ENCODE results near the gene HELT.
"Not testable (repeated sequence)": the region's sequence is repeated elsewhere in the genome, so short reads cannot be mapped to it uniquely, and the experiment has no call there.

Gene HELT

GRCh38 chr4:184994623-184995010 lies 23.7 kb upstream of the HELT start:
- H3K4me2 ChIP-seq (ENCODE audit: low read depth, low read length) = no peak overlapping the region
- H3F3A ChIP-seq (ENCODE audit: insufficient read depth, low read length) = no peaks in the 10 kb centered on the region
- H3K9ac ChIP-seq (ENCODE audit: low read length) = no peak overlapping the region
- no peak for DNase-seq
- H3K27me3 ChIP-seq (replicated peaks; ENCODE audit: insufficient read depth, low read length) = no peaks in the 10 kb centered on the region
- H3K27ac ChIP-seq (ENCODE audit: low read length) = no peak overlapping the region
- no peaks in the 10 kb centered on the region for H3K36me3 ChIP-seq (replicated peaks; ENCODE audit: insufficient read depth, low read length)
- H3K4me3 ChIP-seq (ENCODE audit: low read length) = no peak overlapping the region
- no peak for TF ChIP-seq EZH2 (optimal IDR thresholded peaks at IDR 0.05; ENCODE audit: low read depth, low read length)
- no peak for TF ChIP-seq EZH2phosphoT487 (IDR thresholded peaks at IDR 0.05; ENCODE audit: low read length)
- TF ChIP-seq, protein P1, sequence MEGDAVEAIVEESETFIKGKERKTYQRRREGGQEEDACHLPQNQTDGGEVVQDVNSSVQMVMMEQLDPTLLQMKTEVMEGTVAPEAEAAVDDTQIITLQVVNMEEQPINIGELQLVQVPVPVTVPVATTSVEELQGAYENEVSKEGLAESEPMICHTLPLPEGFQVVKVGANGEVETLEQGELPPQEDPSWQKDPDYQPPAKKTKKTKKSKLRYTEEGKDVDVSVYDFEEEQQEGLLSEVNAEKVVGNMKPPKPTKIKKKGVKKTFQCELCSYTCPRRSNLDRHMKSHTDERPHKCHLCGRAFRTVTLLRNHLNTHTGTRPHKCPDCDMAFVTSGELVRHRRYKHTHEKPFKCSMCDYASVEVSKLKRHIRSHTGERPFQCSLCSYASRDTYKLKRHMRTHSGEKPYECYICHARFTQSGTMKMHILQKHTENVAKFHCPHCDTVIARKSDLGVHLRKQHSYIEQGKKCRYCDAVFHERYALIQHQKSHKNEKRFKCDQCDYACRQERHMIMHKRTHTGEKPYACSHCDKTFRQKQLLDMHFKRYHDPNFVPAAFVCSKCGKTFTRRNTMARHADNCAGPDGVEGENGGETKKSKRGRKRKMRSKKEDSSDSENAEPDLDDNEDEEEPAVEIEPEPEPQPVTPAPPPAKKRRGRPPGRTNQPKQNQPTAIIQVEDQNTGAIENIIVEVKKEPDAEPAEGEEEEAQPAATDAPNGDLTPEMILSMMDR (IDR thresholded peaks at IDR 0.05; ENCODE audit: low read length) = no peak
- H2AFZ ChIP-seq (ENCODE audit: low read length) = no peak overlapping the region
- no peaks in the 10 kb centered on the region for H3K79me2 ChIP-seq (ENCODE audit: low read length)
- H4K20me1 ChIP-seq (ENCODE audit: insufficient read depth, low read length) = no peaks in the 10 kb centered on the region
- H3K9me3 ChIP-seq (replicated peaks; ENCODE audit: insufficient read depth, low read length) = no peaks in the 10 kb centered on the region
- H3K4me1 ChIP-seq (ENCODE audit: low read length) = no peaks in the 10 kb centered on the region
- H3K9me2 ChIP-seq (replicated peaks; ENCODE audit: insufficient read depth, low read length) = no peaks in the 10 kb centered on the region

DNA sequence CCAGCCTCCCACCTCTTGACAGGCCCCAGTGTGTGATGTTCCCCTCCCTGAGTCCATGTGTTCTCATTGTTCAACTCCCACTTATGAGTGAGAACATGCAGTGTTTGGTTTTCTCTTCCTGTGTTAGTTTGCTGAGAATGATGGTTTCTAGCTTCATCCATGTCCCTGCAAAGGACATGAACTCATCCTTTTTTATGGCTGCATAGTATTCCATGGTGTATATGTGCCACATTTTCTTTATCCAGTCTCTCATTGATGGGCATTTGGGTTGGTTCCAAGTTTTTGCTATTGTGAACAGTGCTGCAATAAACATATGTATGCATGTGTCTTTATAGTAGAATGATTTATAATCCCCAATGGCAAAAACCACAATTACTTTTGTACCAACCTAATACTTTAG lies 20.6 kb upstream of the HELT start:
- H4K20me1 ChIP-seq (ENCODE audit: insufficient read depth, low read length); DNase-seq; H3K27ac ChIP-seq (ENCODE audit: low read length); H3K9me3 ChIP-seq (replicated peaks; ENCODE audit: insufficient read depth, low read length); H3K4me2 ChIP-seq (ENCODE audit: low read depth, low read length); H3K4me1 ChIP-seq (ENCODE audit: low read length); H3K9me2 ChIP-seq (replicated peaks; ENCODE audit: insufficient read depth, low read length); H3K36me3 ChIP-seq (replicated peaks; ENCODE audit: insufficient read depth, low read length); H3F3A ChIP-seq (ENCODE audit: insufficient read depth, low read length); H2AFZ ChIP-seq (ENCODE audit: low read length); H3K4me3 ChIP-seq (ENCODE audit: low read length); H3K27me3 ChIP-seq (replicated peaks; ENCODE audit: insufficient read depth, low read length); H3K79me2 ChIP-seq (ENCODE audit: low read length); H3K9ac ChIP-seq (ENCODE audit: low read length): not testable (repeated sequence)

- DNase-seq = no peak
- Histone ChIP-seq H3K4me2 (ENCODE audit: low read depth, low read length) (no peak overlapping the region), H2AFZ (ENCODE audit: low read length) (no peak overlapping the region), H3K9me2 (replicated peaks; ENCODE audit: insufficient read depth, low read length) (no peaks in the 10 kb centered on the region), H4K20me1 (ENCODE audit: insufficient read depth, low read length) (no peaks in the 10 kb centered on the region), H3K27me3 (replicated peaks; ENCODE audit: insufficient read depth, low read length) (no peaks in the 10 kb centered on the region), H3K4me3 (ENCODE audit: low read length) (no peak overlapping the region), H3K36me3 (replicated peaks; ENCODE audit: insufficient read depth, low read length) (no peaks in the 10 kb centered on the region), H3K79me2 (ENCODE audit: low read length) (no peaks in the 10 kb centered on the region), H3K4me1 (ENCODE audit: low read length) (0 out of 2 replicates have a peak, but pooled peaks cover 5% of the 10 kb centered on the region), H3K27ac (ENCODE audit: low read length) (no peak overlapping the region), H3F3A (ENCODE audit: insufficient read depth, low read length) (no peaks in the 10 kb centered on the region), H3K9ac (ENCODE audit: low read length) (no peak overlapping the region), H3K9me3 (replicated peaks; ENCODE audit: insufficient read depth, low read length) (no peaks in the 10 kb centered on the region)
- TF ChIP-seq, protein P1 (IDR thresholded peaks at IDR 0.05; ENCODE audit: low read length) = no peak
- TF ChIP-seq EZH2 (optimal IDR thresholded peaks at IDR 0.05; ENCODE audit: low read depth, low read length) = no peak
- no peak for TF ChIP-seq EZH2phosphoT487 (IDR thresholded peaks at IDR 0.05; ENCODE audit: low read length)
Observed at GRCh38 chr4:185002784-185003183, 15.5 kb upstream of the HELT start.

- Histone ChIP-seq H3K4me2 (ENCODE audit: low read depth, low read length) (no peak overlapping the region), H3K9ac (ENCODE audit: low read length) (no peak overlapping the region), H3K27ac (ENCODE audit: low read length) (no peak overlapping the region), H3K79me2 (ENCODE audit: low read length) (no peaks in the 10 kb centered on the region), H4K20me1 (ENCODE audit: insufficient read depth, low read length) (no peaks in the 10 kb centered on the region), H3K4me1 (ENCODE audit: low read length) (0 out of 2 replicates have a peak, but pooled peaks cover 5% of the 10 kb centered on the region), H3K9me2 (replicated peaks; ENCODE audit: insufficient read depth, low read length) (no peaks in the 10 kb centered on the region), H3F3A (ENCODE audit: insufficient read depth, low read length) (no peaks in the 10 kb centered on the region), H3K36me3 (replicated peaks; ENCODE audit: insufficient read depth, low read length) (no peaks in the 10 kb centered on the region), H3K27me3 (replicated peaks; ENCODE audit: insufficient read depth, low read length) (no peaks in the 10 kb centered on the region), H2AFZ (ENCODE audit: low read length) (no peak overlapping the region), H3K4me3 (ENCODE audit: low read length) (no peak overlapping the region), H3K9me3 (replicated peaks; ENCODE audit: insufficient read depth, low read length) (no peaks in the 10 kb centered on the region)
- TF ChIP-seq, protein P1 (IDR thresholded peaks at IDR 0.05; ENCODE audit: low read length) = no peak
- no peak for TF ChIP-seq EZH2phosphoT487 (IDR thresholded peaks at IDR 0.05; ENCODE audit: low read length)
- no peak for TF ChIP-seq EZH2 (optimal IDR thresholded peaks at IDR 0.05; ENCODE audit: low read depth, low read length)
- no peak for DNase-seq
Observed at GRCh38 chr4:185003596-185004351, 14.5 kb upstream of the HELT start.
